Liver (tissue), 3 donors: Measurements from ENCODE around the gene MFSD6.

Source experiments
- CTCF ChIP-seq: fragments of 150-350 bp; IDR thresholded peaks from 2 replicates; pipeline ENCODE4 v1.5.1; 2017; ENCODE audit warnings: improper control_type of control experiment, low read depth, low read length; ENCODE audit not compliant: missing input control
- RAD21 ChIP-seq, 2 donors: IDR thresholded peaks; 2 replicates each; pipeline ENCODE4 v1.6.1; 2016; ENCODE audit warnings: antibody characterized with exemption in 2 of 2, mild to moderate bottlenecking in 2 of 2
- YY1 ChIP-seq: IDR thresholded peaks from 2 replicates; pipeline ENCODE4 v1.6.1; 2016; ENCODE audit warnings: antibody characterized with exemption, mild to moderate bottlenecking
- ZBTB33 ChIP-seq: IDR thresholded peaks from 2 replicates; pipeline ENCODE4 v1.6.1; 2016; ENCODE audit warnings: antibody characterized with exemption
- donor health status: healthy.
- donor health status: healthy.

GRCh38 chr2:190500054-190500502 is 91.9 kb downstream of the MFSD6 start:
- peak; percentile 13 for TF ChIP-seq CTCF
- TF ChIP-seq ZBTB33 = no peak
- TF ChIP-seq RAD21 (IDR thresholded peaks at IDR 0.05) = peak; percentile 42 to 61
- peak; percentile 91 for TF ChIP-seq YY1
